Measurements from ENCODE around the gene CTSC.

The CTSC gene

DNA sequence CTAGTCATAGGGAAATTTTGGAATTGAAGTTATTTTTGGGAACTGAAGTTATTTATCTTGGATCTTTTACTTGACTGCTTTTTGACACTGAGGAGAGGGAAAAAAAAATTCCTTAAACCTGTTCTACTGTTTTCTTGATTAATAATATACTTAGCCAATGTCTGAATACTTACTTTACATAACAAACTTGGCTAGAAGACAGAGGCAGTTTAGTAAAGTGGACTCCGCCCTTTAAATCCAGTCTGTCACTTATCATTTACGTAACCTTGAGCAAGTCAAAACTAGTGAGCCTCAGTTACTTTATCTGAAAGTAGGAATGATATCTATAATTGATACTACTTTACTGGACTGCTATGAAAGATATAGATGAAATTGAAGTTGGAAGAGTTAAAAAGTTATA lies 19.5 kb downstream of the CTSC start:
- DNase-seq (ENCODE audit: low spot score) = no peak

DNA sequence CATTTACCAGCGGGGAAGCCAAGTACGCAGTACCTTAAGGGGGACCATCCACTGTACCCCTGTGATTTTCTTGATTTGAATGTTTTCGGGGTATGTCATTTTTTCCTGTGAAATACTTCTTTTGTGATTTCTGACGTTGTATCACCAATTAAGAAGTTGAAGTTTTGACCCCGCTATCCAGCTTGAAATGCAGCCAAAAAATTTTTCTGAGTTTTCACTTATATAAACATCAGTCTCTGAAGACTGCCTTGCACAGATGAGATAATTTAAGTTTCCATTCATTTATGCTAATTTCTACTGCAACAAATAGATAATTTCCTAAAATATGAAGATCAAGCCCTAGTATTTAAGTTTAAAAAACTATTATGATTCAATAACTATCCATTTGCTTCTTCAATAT lies 20.0 kb downstream of the CTSC start:
- no peak for DNase-seq (ENCODE audit: low spot score)

- DNase-seq (ENCODE audit: low spot score) = no peak
These were observed 21.5 kb downstream of the CTSC start for GRCh38 chr11:88315981-88316441.

DNA sequence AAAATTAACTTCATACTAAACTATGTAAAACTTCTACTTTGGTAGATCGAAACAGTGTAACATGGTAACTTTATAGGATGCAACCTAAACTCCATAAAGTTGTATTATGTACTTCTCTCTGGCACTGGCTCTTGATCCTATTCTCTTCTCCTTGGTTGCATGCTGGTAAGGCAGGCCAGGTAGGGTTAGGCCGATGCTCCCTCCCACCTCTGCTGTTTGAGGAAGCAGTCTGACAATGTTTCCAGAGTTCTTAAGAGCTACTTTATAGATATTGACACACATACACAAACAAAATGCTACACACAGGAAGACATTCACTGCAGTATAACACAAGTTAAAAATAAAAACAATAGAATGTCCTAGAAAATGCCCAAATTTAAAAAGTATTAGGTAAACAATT lies 22.5 kb downstream of the CTSC start:
- no peak for DNase-seq (ENCODE audit: low spot score)

DNA sequence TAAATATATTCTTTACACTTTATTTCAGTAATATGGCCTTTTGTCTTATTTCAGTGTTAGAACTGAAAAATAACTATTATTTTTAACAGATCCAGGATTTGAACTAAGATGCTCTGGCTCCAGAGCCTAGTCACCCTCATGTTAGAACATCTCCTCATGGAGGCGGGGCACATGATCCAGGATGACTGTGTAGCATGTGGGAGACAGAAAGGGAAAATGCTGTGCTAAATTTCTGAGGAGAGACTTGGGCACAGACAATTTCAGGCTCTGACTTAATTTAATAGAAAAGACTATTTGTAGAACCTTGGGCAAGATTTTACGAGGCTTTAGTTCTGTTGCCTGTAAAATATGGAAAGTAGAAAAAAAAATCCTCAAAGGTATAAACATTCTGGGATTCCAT lies 24.1 kb downstream of the CTSC start:
- DNase-seq (ENCODE audit: low spot score) = no peak

GRCh38 chr11:88312628-88313027 lies 24.9 kb downstream of the CTSC start:
- DNase-seq (ENCODE audit: low spot score) = no peak

DNA sequence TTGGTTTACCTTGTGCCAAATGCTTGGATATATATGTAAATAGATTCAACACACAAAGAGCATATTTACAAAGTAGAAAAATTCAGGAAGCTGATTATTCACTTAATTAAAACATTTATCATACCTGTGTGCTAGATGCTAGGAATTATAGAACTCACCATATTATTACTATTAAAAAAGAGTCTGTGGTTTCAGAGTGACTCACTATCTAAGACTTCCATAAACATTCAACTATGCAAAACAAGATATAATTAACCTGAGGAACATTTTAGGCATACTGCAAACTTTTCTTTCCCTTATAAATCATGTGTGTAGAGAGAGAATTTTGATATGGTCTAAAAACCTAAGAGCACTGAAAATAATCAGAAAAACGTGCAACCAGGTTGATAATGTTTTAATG lies 27.3 kb downstream of the CTSC start:
- no peak for DNase-seq (ENCODE audit: low spot score)

- no peak for DNase-seq (ENCODE audit: low spot score)
These were observed 29.0 kb downstream of the CTSC start for GRCh38 chr11:88308576-88308975.

DNA sequence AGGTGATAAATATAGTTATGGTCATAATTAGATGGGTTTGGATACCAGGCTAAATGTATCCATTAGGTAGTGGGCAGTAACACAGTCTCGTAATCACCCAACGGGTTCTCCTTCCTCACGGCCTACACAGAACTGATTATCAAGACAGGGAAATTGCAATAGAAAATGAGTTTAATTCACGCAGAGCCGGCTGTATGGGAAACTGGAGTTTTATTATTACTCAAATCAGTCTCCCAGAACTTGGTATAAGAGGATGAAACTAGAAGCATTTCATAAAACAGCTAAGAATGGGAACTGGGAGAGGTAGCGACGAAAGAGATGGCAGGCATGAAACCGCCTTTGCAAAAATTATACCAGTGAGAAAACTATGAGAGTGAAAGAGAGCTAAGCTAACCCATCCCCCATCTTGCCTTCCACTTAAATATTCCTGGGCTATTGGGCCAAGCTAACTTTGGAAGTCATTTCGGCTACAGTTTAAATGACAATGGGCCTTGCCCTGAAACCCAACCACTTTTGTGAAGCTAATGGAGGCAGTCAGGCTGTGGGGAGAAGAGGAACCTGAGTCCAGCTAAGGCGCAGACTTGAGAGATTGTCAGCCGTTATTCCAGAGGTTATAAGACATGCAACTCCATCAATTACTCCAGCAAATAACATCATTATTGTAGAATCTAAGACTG lies 29.6 kb downstream of the CTSC start:
- DNase-seq (ENCODE audit: low spot score) = no peak

GRCh38 chr11:88306785-88307184 lies 30.8 kb downstream of the CTSC start:
- DNase-seq (ENCODE audit: low spot score) = no peak

DNA sequence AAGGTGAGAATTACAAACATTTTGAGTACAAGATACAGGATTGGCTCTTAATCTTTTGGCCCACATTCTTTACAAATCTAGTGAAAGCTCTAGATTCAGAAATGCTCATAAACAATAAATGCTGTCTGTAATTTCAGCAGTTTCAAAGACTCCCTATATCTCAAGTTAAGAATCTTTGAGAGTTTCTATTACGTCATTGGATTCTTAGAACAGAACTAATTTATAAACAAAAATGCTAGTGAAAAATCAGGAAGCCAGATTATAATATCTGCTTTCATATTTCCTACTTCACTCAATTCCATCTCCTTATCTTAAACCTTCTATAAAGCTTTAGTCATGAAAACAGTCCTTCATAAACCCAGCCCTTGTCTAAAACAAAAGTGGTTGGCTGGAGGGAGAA lies 32.1 kb downstream of the CTSC start:
- DNase-seq (ENCODE audit: low spot score) = no peak

DNA sequence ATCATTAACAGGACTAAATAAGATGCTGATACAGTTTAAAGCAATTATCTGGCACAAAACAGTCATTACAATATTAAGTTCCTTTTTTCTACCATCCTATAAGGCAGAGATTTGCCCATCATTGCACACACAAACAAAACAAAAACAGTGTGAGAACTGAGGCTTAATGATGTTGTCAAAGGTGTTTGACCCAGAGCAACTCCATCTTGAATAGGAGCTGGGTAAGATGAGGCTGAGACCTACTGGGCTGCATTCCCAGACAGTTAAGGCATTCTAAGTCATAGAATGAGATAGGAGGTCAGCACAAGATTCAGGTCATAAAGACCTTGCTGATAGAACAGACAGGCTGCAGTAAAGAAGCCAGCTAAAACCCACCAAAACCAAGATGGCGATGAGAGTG lies 33.2 kb downstream of the CTSC start:
- no peak for DNase-seq (ENCODE audit: low spot score)

- no peak for DNase-seq (ENCODE audit: low spot score)
These were observed 34.5 kb downstream of the CTSC start for GRCh38 chr11:88303037-88303436.

- DNase-seq (ENCODE audit: low spot score) = no peak
These were observed 35.9 kb downstream of the CTSC start for GRCh38 chr11:88301488-88302140.

DNA sequence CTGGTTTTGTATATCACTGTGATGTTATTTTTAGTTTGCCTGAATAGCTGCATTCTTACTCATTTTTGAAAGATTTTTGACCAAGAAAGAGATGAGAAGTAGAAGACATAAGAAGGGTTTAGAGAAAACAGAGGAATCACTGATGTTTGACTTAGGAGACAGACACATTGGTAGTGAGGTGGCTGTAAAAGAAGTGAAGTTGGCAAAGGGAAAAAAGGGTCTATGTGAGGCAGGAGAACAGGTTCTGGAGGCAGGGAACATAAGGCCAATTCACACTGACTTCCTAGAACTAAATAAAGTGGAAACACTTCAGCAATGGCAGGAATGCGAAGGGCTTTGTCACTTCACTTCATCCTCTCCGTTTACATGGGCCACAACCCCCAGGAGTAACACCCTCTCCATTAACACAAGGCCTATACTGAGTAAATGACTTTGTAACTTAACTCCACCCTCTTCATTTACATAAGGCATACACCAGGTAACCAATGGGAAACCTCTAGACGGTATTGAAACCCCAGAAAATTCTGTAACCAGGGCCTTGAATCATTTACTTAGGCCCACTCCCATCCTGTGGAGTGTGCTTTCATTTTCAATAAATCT lies 36.5 kb downstream of the CTSC start:
- no peak for DNase-seq (ENCODE audit: low spot score)

- no peak for DNase-seq (ENCODE audit: low spot score)
These were observed 39.7 kb downstream of the CTSC start for GRCh38 chr11:88297863-88298262.

GRCh38 chr11:88297421-88297820 lies 40.1 kb downstream of the CTSC start:
- DNase-seq (ENCODE audit: low spot score) = peak; percentile 18

DNA sequence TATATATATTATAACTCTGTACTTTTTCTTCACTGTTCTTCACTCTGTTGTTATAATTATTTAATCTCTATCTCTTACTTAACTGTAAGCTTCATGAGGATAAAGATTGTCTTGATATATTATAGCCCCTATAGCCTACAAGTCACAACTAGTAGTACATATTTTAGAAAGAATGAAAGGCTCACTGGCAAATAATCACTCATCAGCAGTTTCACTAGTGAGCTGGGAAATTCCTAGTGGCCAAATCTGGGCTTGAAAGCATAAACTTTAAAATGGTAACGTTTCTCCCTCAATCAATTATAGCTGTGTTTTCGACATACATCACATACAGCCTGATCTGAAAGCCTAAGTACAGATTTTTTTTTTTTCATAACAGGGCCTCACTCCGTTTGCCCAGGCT lies 42.5 kb downstream of the CTSC start:
- DNase-seq (ENCODE audit: low spot score) = no peak

GRCh38 chr11:88293931-88294330 lies 43.6 kb downstream of the CTSC start:
- DNase-seq (ENCODE audit: low spot score) = no peak

DNA sequence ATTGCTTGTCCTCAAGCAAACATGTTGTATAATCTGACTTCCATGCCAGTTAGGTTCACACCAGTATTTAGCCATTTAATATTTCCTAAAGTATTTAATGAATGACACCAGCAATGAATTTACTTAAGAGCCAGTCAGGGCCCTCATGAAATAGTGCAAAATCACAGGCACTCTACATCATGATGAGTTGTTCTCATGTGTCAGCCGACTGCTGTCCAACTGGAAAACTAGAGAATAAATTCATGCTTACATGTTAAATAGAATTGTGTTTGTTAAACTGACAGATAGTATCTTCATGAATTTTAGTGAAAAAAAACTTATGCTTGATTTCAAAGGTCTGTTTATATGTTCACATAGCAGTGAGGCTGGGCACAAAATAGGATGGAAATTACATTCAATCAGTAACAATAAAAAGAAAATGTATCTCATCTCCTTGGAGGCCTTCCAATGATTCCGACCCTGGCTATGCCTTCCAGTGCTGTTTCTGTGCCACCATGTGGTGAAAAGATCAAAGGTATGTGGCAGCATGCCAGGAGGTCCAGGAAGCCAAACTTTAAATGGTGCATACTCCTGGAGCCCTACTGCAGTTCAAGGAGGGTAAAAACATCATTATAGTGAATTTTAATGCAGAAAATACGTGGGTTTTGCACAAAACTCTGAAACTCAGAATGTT lies 45.2 kb downstream of the CTSC start:
- no peak for DNase-seq (ENCODE audit: low spot score)

GRCh38 chr11:88288560-88288959 lies 49.0 kb downstream of the CTSC start:
- DNase-seq (ENCODE audit: low spot score) = no peak

DNA sequence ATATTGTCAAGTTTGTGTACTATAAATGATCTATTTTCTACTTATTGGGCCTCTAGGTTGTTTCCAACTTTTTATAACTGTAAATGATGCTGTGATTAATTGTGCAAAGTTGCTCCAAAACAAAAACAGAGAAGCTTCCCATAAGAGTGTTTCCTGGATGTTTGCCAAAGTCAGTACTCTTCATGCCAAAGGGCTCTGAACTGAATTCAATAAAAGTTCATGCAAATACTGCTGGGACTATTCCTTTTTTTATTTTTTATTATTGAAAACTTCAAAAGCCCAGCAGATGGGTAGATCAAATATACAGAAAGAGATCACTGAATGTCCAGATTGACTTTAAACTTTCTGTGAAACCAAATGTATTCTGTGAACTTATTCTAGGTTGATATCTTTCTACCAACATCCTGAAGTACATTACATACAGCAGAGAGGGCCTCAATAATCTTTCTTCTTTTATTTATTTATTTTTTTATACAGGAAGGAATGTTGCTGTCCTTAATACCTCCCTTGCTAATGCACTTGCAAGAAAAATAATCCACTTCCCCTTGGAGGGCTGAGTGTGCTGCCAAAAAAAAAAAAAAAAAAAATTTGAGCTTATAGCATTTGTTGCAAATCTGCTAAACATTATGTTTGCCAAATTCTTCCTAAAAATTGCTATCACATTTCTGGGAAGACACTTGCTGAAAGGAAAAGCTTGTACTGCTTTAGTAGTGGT lies 53.0 kb downstream of the CTSC start:
- no peak for DNase-seq (ENCODE audit: low spot score)

Measured in SK-N-DZ (cell line).